Glomerular endothelial cell (primary cell): Measurements from ENCODE around the gene POLR3E. TPM values are rescaled to one million over a fixed set of nuclear protein-coding genes. Genes with fewer than 3 reads are reported as not detected.

Source experiments
- DNase-seq: peaks from one replicate; pipeline ENCODE4 v3.0.0-alpha.2; 2011; ENCODE audit warnings: low read depth, low spot score; ENCODE audit errors: extremely low read depth
- total RNA-seq: library from RNA; depleted of rRNA; stranded (reverse); fragments of >200 nt; gene quantifications from 2 replicates; pipeline ENCODE4 v1.2.3, GENCODE V29; 2015

POLR3E gene
- total RNA-seq, 1 donor from 2014 or later, result 27.0 TPM

GRCh38 chr16:22314661-22315626, 17.7 kb downstream of the POLR3E start:
- DNase-seq, result no peak

DNA sequence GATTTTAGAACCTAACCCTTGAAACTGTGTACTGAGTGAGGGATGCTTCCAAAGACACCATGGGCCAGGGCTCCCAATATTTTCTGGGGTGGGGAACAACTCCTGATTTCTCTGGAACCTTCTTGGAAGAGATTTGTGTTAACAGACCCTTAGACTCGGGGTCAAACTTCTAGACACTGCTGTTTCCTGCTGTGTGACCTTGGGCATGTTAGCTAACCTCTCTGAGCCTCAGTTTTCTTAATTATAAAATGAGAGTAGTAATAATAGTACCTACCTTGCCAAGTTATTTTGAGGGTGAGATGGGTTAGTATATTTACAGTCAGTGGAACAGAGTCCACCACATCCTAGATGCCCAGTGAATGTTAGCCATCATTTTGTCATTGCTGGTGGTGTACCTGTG, 18.8 kb downstream of the POLR3E start:
- DNase-seq, result no peak

DNA sequence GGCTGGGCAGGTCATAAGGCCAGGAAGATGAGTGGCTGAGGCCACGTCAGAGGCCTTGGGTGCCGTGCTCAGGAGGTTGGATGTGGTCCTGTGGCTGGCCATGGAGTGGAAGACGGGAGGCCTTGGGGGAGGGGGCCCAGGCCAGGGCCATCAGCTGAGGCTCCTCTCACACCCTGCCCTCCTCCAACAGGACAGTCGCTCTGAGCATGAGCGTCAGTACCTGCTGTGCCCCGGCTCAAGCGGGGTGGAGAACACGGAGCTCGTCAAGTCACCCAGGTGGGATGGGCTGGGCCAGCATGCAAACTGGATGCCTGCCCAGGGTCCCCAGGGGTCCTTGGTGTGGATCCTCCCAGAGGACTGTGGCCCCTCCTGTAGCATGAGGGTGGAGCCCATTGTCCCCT, 19.2 kb downstream of the POLR3E start:
- DNase-seq, result no peak

DNA sequence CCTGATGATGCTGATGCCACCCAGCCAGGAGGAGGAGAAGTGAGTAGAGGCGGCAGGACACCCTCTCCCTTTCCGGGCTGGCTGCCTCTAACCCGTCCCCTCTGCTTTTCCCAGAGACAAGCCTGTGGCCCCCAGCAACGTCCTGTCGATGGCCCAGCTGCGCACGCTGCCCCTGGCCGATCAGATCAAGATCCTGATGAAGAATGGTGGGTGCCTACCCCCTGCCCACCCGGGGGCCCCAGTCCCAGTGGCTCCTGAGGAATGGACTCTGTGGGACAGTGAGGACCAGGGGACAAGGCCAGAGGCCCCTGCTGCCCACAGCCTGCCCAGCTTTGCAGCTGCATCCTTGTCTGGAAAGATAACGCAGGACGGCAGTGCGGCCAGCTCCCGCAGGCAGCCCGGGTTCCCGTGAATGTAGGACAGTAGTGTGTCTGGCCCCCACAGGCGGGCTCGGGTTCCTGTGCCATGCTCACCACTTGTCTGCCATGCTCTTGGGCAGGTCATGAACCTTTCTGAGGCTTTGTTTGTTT, 19.9 kb downstream of the POLR3E start:
- no peak for DNase-seq

- DNase-seq, result no peak
Observed at GRCh38 chr16:22317625-22318024, 20.4 kb downstream of the POLR3E start.

GRCh38 chr16:22318690-22319358, 21.6 kb downstream of the POLR3E start:
- no peak for DNase-seq

GRCh38 chr16:22320572-22321339, 23.5 kb downstream of the POLR3E start:
- DNase-seq, result no peak

GRCh38 chr16:22321340-22322001, 24.3 kb downstream of the POLR3E start:
- no peak for DNase-seq

- DNase-seq, result no peak
Observed at GRCh38 chr16:22322021-22322471, 24.8 kb downstream of the POLR3E start.

- no peak for DNase-seq
Observed at GRCh38 chr16:22322741-22323140, 25.5 kb downstream of the POLR3E start.

DNA sequence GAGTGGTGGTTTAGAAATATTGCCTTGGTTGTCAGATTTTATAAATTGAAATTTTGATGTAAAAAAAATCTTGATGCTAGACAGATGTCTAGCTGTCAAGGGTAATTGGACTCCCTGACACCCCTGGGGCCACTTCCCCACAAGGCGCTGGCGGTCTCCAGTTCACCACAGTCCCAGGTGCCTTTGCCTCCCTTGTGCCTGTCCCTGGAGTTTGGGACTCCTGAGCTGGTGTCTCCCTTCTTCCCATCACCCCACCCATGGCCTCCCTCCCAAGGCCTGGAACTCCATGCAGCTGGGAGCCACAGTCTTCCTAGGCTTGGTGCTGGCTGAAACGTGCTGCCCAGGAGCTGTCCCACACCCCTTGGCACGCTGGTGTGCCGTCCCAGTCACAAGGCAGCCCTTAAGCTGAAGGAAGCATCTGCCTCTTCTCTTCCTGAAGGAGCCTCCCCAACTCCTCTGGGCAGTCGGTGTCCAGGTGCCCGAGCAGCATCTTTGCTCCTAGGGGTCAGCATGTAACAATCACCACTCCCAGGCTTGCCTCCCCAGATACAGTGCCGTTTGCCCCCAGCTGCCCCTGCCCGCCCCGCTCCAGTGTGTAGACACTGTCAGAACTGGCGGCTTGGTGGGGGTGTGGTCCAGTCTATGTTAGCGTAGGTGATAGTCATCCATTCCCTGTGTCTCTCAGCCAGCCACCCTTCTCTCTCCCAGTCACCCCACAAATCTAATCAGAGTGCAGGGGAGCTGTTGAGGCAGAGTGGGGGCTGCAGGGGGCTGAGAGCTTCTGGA, 26.2 kb downstream of the POLR3E start:
- DNase-seq, result no peak

- no peak for DNase-seq
Observed at GRCh38 chr16:22323959-22324786, 27.0 kb downstream of the POLR3E start.

GRCh38 chr16:22324787-22325597, 27.8 kb downstream of the POLR3E start:
- no peak for DNase-seq

DNA sequence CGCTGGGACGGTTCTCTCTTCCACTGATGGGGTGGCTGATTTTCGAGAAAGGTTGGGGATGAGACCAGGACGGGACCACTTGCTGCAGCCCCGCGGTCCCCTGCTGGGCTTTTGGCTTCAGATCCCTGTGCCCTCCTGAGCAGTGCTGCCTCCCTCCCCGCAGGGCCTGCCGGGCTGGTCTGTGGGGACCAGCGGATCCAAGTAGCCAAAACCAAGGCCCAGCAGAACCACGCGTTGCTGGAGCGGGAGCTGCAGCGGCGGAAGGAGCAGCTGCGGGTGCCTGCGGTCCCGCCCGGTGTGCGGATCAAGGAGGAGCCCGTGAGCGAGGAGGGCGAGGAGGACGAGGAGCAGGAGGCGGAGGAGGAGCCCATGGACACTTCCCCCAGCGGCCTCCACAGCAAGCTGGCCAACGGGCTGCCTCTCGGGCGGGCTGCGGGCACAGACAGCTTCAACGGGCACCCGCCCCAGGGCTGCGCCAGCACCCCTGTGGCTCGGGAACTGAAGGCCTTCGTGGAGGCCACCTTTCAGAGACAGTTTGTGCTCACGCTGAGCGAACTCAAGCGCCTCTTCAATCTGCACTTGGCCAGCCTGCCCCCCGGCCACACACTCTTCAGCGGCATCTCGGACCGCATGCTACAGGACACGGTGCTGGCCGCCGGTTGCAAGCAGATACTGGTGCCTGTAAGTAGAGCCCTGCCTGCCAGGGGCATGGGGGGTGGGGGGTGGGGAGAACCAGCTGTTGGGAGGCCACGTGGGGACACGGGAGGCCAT, 28.6 kb downstream of the POLR3E start:
- DNase-seq, result no peak

- DNase-seq, result no peak
Observed at GRCh38 chr16:22326369-22326652, 29.1 kb downstream of the POLR3E start.

- no peak for DNase-seq
Observed at GRCh38 chr16:22326771-22327445, 29.7 kb downstream of the POLR3E start.

DNA sequence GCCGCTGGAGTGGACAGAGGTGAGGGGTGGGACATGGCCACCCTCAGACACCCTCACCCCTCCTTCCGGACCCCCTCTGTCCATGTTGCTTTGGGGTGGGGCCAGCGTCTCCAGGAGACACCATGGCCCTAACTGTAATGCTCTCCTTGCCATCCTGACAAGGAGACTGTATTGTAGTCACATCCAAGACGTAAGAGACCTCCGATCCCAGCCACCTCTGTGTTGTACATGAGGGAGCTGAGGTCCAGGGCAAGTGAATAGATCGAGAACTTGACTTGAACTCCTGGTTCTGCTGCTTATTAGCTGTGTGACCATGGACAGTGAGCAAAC, 30.2 kb downstream of the POLR3E start:
- no peak for DNase-seq
